PC-3 (cell line): ENCODE results near the gene MAP6. TPM values are rescaled to one million over a fixed set of nuclear protein-coding genes. Genes with fewer than 3 reads are reported as not detected.

Source experiments
- ATAC-seq: fragments of 200-7000 bp; cut with Tn5 transposase; 2 replicates; pipeline ENCODE4 v1.9.1; 2020; ENCODE audit warnings: mild to moderate bottlenecking, moderate library complexity
- BruUV-seq: library from RNA; stranded (reverse); fragments of 400-500 nt; replicated peaks from 2 replicates; lab custom pipeline; 2021; lab: Mats Ljungman, UMichigan
- CTCF ChIA-PET: fragments of 300-600 bp; sonication (Branson Sonifier 250); formaldehyde crosslinking; loops from one replicate; lab custom pipeline; 2022; ENCODE audit warnings: antibody characterized with exemption; lab: Charles Lee
- POLR2A ChIA-PET: fragments of 300-600 bp; sonication (Branson Sonifier 250); formaldehyde crosslinking; loops from one replicate; lab custom pipeline; 2022; ENCODE audit warnings: antibody characterized with exemption; ENCODE audit not compliant: unreplicated experiment; lab: Charles Lee
- DNase-seq: peaks from one replicate; pipeline ENCODE4 v3.0.0-alpha.2; 2015
- H2AFZ ChIP-seq: fragments of 300-600 bp; sonication (generic); 2 replicates; pipeline ENCODE4 v1.6.0; 2016; ENCODE audit warnings: antibody characterized with exemption, low read length
- H3F3A ChIP-seq: fragments of 300-600 bp; sonication (generic); one replicate; pipeline ENCODE4 v1.6.0; 2017; ENCODE audit warnings: antibody characterized with exemption, low read length, control low read depth, mild to moderate bottlenecking; ENCODE audit not compliant: unreplicated experiment
- H3K27ac ChIP-seq: fragments of 300-600 bp; sonication (generic); 2 replicates; pipeline ENCODE4 v1.5.1; 2016; ENCODE audit warnings: mild to moderate bottlenecking, low read length
- H3K27me3 ChIP-seq: fragments of 300-600 bp; sonication (generic); 2 replicates; pipeline ENCODE4 v1.6.1; 2016; ENCODE audit warnings: low read length, mixed read lengths
- H3K36me3 ChIP-seq: fragments of 300-600 bp; sonication (generic); 2 replicates; pipeline ENCODE4 v1.6.1; 2016; ENCODE audit warnings: low read depth, mixed run types, low read length, mixed read lengths
- H3K4me1 ChIP-seq: fragments of 300-600 bp; sonication (generic); 2 replicates; pipeline ENCODE4 v1.5.1; 2016; ENCODE audit warnings: low read length; ENCODE audit not compliant: insufficient read depth
- H3K4me2 ChIP-seq: fragments of 300-600 bp; sonication (generic); 2 replicates; pipeline ENCODE4 v1.6.0; 2016; ENCODE audit warnings: low read length
- H3K4me3 ChIP-seq: fragments of 300-600 bp; sonication (generic); 2 replicates; pipeline ENCODE4 v1.5.1; 2016; ENCODE audit warnings: mild to moderate bottlenecking, low read length, mixed read lengths
- H3K79me2 ChIP-seq: fragments of 300-600 bp; sonication (generic); 2 replicates; pipeline ENCODE4 v1.6.1; 2017; ENCODE audit warnings: low read length, mixed read lengths
- H3K9ac ChIP-seq: fragments of 300-600 bp; sonication (generic); 2 replicates; pipeline ENCODE4 v1.6.0; 2016; ENCODE audit warnings: mild to moderate bottlenecking, low read length
- H3K9me2 ChIP-seq: fragments of 300-600 bp; sonication (generic); replicated peaks from 2 replicates; pipeline ENCODE4 v1.6.1; 2016; ENCODE audit warnings: mixed run types, low read length, mixed read lengths
- H3K9me3 ChIP-seq: fragments of 300-600 bp; sonication (generic); 2 replicates; pipeline ENCODE4 v1.6.1; 2016; ENCODE audit warnings: low read length, mixed read lengths
- H4K20me1 ChIP-seq: fragments of 300-600 bp; sonication (generic); 2 replicates; pipeline ENCODE4 v1.6.1; 2016; ENCODE audit warnings: low read length, mixed read lengths
- EZH2 ChIP-seq: fragments of 300-600 bp; sonication (generic); IDR thresholded peaks from one replicate; pipeline ENCODE4 v1.6.1; 2017; ENCODE audit warnings: antibody characterized with exemption, mild to moderate bottlenecking, low read length; ENCODE audit not compliant: unreplicated experiment
- EZH2phosphoT487 ChIP-seq: fragments of 300-600 bp; sonication (generic); IDR thresholded peaks from 2 replicates; pipeline ENCODE4 v1.6.1; 2018; ENCODE audit warnings: mild to moderate bottlenecking, antibody characterized with exemption, low read length, borderline replicate concordance
- intact Hi-C: fragments of 100-400 bp; cut with micrococcal nuclease; formaldehyde crosslinking; loops from 2 replicates; pipeline ENCODE4 v1.9.0; 2023
- total RNA-seq: library from RNA; depleted of rRNA; stranded (reverse); fragments of >200 nt; gene quantifications from 2 replicates; pipeline ENCODE4 v1.2.3, GENCODE V29; 2014
- TF ChIP-seq, protein P1 (sequence below): fragments of 300-600 bp; sonication (generic); conservative IDR thresholded peaks from 2 replicates; pipeline ENCODE4 v1.5.1; 2017; ENCODE audit warnings: antibody characterized with exemption, low read depth, mild to moderate bottlenecking, low read length

MAP6 gene
- total RNA-seq, 1 experiment from 2014 or later: 0.47 TPM

DNA sequence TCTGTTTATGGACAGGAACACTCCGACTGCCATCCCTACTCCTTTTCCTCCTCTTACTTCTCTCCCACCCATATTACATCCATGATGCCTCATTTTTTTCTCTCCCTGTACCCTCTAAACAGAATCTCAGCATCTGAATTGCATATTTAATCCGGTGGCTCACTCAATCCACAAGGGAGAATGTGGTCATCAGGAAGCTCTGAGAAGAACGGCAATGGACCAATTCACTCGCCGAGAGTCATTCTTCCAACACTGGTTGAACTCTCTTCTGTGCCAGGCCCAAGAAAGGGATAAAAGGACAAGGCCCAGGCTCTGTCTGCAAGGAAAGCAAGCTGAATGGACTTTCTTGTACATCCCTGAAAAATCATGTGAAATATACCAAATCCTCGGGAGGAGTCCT, 15.9 kb downstream of the MAP6 start:
- intact Hi-C loops: loop anchor here (1.0 kb wide), 1 partner anchor 49 kb away; no protein-coding TSS in a partner anchor
- H3K27me3 ChIP-seq: no peaks in the 10 kb centered on the region
- ATAC-seq (peak; percentile 8), DNase-seq (peak; percentile 49)
- POLR2A ChIA-PET: no interaction called here
- H3K4me2 ChIP-seq: peak overlapping the region; percentile 73
- H3K9me2 ChIP-seq: no peaks in the 10 kb centered on the region
- CTCF ChIA-PET: no interaction called here
- H3K36me3 ChIP-seq: no peaks in the 10 kb centered on the region
- H3K9ac ChIP-seq: 0 out of 2 replicates have a peak overlapping the region, but pooled peaks have one; percentile 5
- no peak for TF ChIP-seq EZH2
- TF ChIP-seq, protein P1, sequence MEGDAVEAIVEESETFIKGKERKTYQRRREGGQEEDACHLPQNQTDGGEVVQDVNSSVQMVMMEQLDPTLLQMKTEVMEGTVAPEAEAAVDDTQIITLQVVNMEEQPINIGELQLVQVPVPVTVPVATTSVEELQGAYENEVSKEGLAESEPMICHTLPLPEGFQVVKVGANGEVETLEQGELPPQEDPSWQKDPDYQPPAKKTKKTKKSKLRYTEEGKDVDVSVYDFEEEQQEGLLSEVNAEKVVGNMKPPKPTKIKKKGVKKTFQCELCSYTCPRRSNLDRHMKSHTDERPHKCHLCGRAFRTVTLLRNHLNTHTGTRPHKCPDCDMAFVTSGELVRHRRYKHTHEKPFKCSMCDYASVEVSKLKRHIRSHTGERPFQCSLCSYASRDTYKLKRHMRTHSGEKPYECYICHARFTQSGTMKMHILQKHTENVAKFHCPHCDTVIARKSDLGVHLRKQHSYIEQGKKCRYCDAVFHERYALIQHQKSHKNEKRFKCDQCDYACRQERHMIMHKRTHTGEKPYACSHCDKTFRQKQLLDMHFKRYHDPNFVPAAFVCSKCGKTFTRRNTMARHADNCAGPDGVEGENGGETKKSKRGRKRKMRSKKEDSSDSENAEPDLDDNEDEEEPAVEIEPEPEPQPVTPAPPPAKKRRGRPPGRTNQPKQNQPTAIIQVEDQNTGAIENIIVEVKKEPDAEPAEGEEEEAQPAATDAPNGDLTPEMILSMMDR: no peak
- TF ChIP-seq EZH2phosphoT487: no peak
- H3K27ac ChIP-seq: peak overlapping the region; percentile 86
- H2AFZ ChIP-seq: 0 out of 2 replicates have a peak overlapping the region, but pooled peaks have one; percentile 16
- no TSS peak for BruUV-seq
- H3F3A ChIP-seq: peaks cover 15% of the 10 kb centered on the region
- no peaks in the 10 kb centered on the region for H3K9me3 ChIP-seq
- H4K20me1 ChIP-seq: 0 out of 2 replicates have a peak, but pooled peaks cover 3% of the 10 kb centered on the region
- 0 out of 2 replicates have a peak overlapping the region, but pooled peaks have one; percentile 2 for H3K4me3 ChIP-seq
- no peaks in the 10 kb centered on the region for H3K79me2 ChIP-seq
- H3K4me1 ChIP-seq: peaks cover 39% of the 10 kb centered on the region

DNA sequence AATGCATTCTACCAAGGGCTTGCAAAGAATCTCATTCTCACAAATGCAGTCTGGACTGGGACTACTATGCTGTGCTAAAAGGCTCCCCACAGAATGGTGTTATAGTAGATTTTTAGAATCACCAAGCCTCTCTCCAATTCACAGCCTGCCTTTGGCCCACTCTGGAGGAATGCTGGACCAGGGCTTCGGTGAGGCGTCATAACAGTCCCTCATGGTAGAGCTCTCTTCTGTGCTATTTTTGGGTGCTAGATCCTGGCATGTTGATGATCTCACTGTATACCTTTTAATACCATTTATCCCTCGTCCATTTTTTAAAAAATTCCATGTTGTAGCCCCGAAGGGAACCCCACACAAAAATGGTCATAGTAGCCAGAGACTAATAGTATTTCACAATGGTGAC, 17.6 kb downstream of the MAP6 start:
- H3K9me2 ChIP-seq: no peaks in the 10 kb centered on the region
- H3K79me2 ChIP-seq: no peaks in the 10 kb centered on the region
- TF ChIP-seq EZH2phosphoT487 (no peak), EZH2 (no peak)
- TF ChIP-seq, protein P1: no peak
- no peak overlapping the region for H2AFZ ChIP-seq
- H3K4me1 ChIP-seq: peaks cover 34% of the 10 kb centered on the region
- ATAC-seq: no peak
- H3K27ac ChIP-seq: no peak overlapping the region
- H3K9ac ChIP-seq: no peak overlapping the region
- H3K4me3 ChIP-seq: no peak overlapping the region
- 0 out of 2 replicates have a peak, but pooled peaks cover 3% of the 10 kb centered on the region for H4K20me1 ChIP-seq
- ChIA-PET CTCF (no interaction called here), POLR2A (no interaction called here)
- no peak overlapping the region for H3K4me2 ChIP-seq
- no peaks in the 10 kb centered on the region for H3K36me3 ChIP-seq
- intact Hi-C loops: no loop called here
- H3K9me3 ChIP-seq: no peaks in the 10 kb centered on the region
- H3F3A ChIP-seq: peaks cover 15% of the 10 kb centered on the region
- no peaks in the 10 kb centered on the region for H3K27me3 ChIP-seq
- BruUV-seq: no TSS peak
- DNase-seq: no peak

DNA sequence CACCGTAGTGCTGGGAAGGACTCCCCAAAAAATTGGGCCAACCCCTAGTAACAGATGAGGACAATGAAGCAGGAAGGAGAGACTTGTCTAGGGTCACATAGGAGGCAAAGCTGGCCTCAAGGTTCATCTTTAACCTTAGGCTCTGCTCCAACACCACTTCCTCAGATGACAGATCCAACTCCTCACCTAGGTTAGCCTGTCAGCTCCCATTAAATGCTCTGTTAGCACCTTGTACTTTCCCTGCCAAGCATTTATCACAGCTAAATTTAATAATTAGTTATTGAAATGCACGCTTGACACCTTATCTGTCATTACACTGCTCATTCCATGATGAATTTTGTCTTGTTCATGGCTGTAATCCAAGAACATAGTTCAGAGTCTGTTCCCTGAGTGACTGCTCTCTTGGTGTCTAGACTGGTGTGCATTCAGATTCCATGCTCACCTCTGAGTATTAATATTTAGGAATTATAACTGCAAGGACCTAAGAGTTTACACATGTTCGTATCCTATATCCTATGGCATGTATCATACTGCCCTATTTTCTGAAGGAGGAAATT, 18.6 kb downstream of the MAP6 start:
- Histone ChIP-seq H3K9me3 (no peaks in the 10 kb centered on the region), H2AFZ (no peak overlapping the region), H3K4me1 (peaks cover 27% of the 10 kb centered on the region), H3K36me3 (no peaks in the 10 kb centered on the region), H4K20me1 (0 out of 2 replicates have a peak, but pooled peaks cover 3% of the 10 kb centered on the region), H3K4me2 (no peak overlapping the region), H3K9ac (no peak overlapping the region), H3K4me3 (no peak overlapping the region), H3K27ac (no peak overlapping the region), H3K79me2 (no peaks in the 10 kb centered on the region), H3K27me3 (no peaks in the 10 kb centered on the region), H3F3A (peaks cover 15% of the 10 kb centered on the region), H3K9me2 (no peaks in the 10 kb centered on the region)
- BruUV-seq: no TSS peak
- ATAC-seq (no peak), DNase-seq (no peak)
- intact Hi-C loops: no loop called here
- ChIA-PET CTCF (no interaction called here), POLR2A (no interaction called here)
- TF ChIP-seq, protein P1: no peak
- TF ChIP-seq EZH2phosphoT487 (no peak), EZH2 (no peak)
